Peyer's patch (tissue), 4 donors: ENCODE measurements around the gene SNRNP27. TPM values are rescaled to one million over a fixed set of nuclear protein-coding genes. Genes with fewer than 3 reads are reported as not detected.

Experiments
- DNase-seq, 3 donors: peaks; one replicate each; pipeline ENCODE4 v3.0.0-alpha.2; 2017 to 2019
- H3K27ac ChIP-seq, 4 donors: fragments of 200-600 bp; sonication (generic); one replicate each; pipeline ENCODE4 v1.5.1; 2016 to 2019
- H3K27me3 ChIP-seq, 2 donors: fragments of 200-600 bp; sonication (generic); one replicate each; pipeline ENCODE4 v1.5.1; 2019
- H3K36me3 ChIP-seq, 3 donors: fragments of 200-600 bp; sonication (generic); one replicate each; pipeline ENCODE4 v1.5.1; 2016 to 2019
- H3K4me1 ChIP-seq, 4 donors: fragments of 200-600 bp; sonication (generic); one replicate each; pipeline ENCODE4 v1.5.1; 2016 to 2019
- H3K4me3 ChIP-seq, 4 donors: fragments of 200-600 bp; sonication (generic); 1 replicate in 3 of 4; 2 replicates in 1 of 4; pipeline ENCODE4 v1.5.1; 2016 to 2019; ENCODE audit warnings: mild to moderate bottlenecking in 1 of 4
- H3K9me3 ChIP-seq, 4 donors: fragments of 200-600 bp; sonication (generic); one replicate each; pipeline ENCODE4 v1.5.1; 2016 to 2019; ENCODE audit warnings: mild to moderate bottlenecking in 1 of 4
- POLR2A ChIP-seq, 2 donors: fragments of 450-650 bp; IDR thresholded peaks; one replicate each; pipeline ENCODE4 v1.5.1; 2017; ENCODE audit warnings: antibody characterized with exemption in 2 of 2, mild to moderate bottlenecking in 2 of 2, moderate library complexity in 2 of 2
- total RNA-seq, 4 donors: library from RNA; depleted of rRNA; stranded (reverse); fragments of >200 nt; gene quantifications; one replicate each; pipeline ENCODE4 v1.1.0, GENCODE V29; 2016
- TF ChIP-seq, protein P1 (sequence below), 6 experiments: fragments of 450-650 bp in 4 of 6; fragments of 200-600 bp in 2 of 6; sonication (generic) in 1 of 6; IDR thresholded peaks; one replicate each; pipeline ENCODE4 v1.5.1; 2017 to 2019; ENCODE audit warnings: antibody characterized with exemption in 6 of 6, mild to moderate bottlenecking in 3 of 6, moderate library complexity in 1 of 6

SNRNP27 gene
- total RNA-seq, 4 donors from 2014 or later: 35.4 to 99.0 (median 53.7) TPM

DNA sequence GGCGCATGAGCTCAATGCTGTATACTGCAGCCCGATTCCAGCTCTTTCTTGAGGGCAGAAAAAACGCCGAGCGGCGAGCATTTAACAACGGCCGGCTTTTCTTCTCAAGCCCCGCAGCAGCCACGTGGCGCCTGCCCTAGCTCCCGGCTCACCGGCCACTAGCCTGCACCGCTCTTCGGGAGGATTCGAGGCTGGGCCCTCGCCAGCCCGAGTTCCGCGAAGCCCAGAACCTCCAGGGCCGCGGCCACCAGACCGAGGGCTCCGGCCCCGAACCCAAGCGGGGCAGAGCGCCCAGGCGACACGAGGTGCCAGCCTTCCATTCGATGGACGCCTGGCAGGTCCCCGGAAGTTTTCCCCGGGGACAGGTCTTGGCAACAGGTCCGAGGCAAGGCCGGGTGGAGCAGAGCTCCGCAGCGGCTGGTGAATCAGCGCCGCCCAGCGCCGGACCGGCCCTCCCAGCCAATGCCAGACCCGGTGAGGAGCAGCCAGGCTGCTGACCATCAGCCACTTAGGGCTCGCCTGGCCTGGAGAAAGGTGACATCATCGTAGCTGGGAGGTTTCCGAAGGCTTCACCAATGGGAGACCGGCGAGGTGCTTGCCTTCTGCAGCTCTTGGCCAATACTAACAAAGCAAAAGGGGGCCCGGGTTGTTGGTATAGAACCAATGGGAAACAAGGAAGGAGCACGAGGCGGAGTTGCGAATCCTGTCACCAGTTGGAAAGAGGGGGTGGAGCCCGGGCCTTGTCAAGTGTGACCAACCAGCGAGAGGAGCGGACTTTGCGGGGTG, 20.6 kb downstream of the SNRNP27 start:
- Histone ChIP-seq H3K27ac (peak overlapping the region; percentile 95 to 99 (median 98)), H3K9me3 (no peaks in the 10 kb centered on the region), H3K4me1 (peaks cover 0 to 12% (median 8%) of the 10 kb centered on the region in 4 donors), H3K27me3 (no peaks in the 10 kb centered on the region), H3K36me3 (peaks cover 0 to 38% (median 0%) of the 10 kb centered on the region in 3 donors), H3K4me3 (peak overlapping the region; percentile 59 to 83 (median 77))
- peak; percentile 97 to 100 (median 100) for DNase-seq
- TF ChIP-seq POLR2A (IDR thresholded peaks at IDR 0.05): peak; percentile 88 to 96
- TF ChIP-seq, protein P1, sequence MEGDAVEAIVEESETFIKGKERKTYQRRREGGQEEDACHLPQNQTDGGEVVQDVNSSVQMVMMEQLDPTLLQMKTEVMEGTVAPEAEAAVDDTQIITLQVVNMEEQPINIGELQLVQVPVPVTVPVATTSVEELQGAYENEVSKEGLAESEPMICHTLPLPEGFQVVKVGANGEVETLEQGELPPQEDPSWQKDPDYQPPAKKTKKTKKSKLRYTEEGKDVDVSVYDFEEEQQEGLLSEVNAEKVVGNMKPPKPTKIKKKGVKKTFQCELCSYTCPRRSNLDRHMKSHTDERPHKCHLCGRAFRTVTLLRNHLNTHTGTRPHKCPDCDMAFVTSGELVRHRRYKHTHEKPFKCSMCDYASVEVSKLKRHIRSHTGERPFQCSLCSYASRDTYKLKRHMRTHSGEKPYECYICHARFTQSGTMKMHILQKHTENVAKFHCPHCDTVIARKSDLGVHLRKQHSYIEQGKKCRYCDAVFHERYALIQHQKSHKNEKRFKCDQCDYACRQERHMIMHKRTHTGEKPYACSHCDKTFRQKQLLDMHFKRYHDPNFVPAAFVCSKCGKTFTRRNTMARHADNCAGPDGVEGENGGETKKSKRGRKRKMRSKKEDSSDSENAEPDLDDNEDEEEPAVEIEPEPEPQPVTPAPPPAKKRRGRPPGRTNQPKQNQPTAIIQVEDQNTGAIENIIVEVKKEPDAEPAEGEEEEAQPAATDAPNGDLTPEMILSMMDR (IDR thresholded peaks at IDR 0.05): peak in 4 of 6 experiments; percentile 11 to 43 (median 17)

DNA sequence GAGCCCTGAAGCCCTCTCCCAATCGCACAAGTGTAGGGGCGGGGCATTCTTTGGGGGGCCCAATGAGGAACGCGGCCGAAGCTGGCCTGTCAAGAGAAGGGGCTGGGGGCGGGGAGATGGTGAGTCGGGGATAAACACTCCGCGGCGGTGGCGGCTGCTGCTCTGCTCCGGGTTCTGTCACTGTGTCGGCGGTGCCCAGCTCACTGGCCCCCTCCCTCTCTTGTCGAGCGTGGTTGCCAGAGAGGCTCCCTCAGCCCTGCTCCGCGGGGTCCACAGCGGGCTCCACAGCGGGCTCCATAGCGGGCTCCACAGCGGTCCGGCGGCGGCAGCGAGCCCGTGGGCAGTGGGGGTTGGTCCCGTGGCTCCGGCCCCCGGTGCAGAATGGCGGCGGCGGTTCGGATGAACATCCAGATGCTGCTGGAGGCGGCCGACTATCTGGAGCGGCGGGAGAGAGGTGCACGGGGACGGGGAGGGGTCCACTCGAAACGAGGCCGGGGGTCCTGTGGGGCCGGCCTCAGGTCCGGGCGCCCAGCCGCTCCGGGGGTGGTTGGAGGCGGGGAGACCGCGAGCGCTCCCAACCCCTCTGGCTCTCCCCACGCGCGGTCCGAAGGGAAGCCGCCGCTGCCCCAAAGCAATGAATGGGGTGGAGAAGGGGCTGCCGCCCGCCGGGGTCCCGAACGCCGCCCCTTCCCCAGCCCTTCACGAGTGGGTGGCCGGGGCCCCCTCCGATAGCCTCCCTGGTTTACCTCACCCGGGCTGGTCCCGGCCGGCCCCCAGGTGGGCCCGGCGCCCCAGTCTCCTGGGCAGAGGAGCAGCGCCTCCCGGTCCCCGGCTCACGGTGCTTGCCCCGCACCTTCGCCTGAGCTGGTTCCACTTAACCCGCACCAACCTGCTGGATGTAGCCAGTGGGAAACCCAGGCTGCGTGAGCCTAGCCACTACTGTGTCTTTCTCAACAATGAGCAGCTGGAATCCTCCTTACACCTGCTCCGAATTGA, 21.5 kb downstream of the SNRNP27 start, which contains the start of gene MXD1:
Gene MXD1, plus strand, starts transcription at position 160 of the 996 bp plus-strand sequence. Its CDS starts 222 bp downstream, at position 382.
- Histone ChIP-seq H3K9me3 (no peaks in the 10 kb centered on the region), H3K27me3 (no peaks in the 10 kb centered on the region), H3K4me3 (peak within 1 kb of the TSS; percentile 83 to 94 (median 85)), H3K27ac (peak within 1 kb of the TSS; percentile 95 to 99 (median 98)), H3K4me1 (peaks cover 0 to 12% (median 8%) of the 10 kb centered on the region in 4 donors), H3K36me3 (peaks cover 0 to 38% (median 0%) of the 10 kb centered on the region in 3 donors)
- TF ChIP-seq, protein P1 (IDR thresholded peaks at IDR 0.05): no peak
- TF ChIP-seq POLR2A (IDR thresholded peaks at IDR 0.05): peak; percentile 97 to 99
- peak in 2 of 3 donors; percentile 22 to 100 for DNase-seq

DNA sequence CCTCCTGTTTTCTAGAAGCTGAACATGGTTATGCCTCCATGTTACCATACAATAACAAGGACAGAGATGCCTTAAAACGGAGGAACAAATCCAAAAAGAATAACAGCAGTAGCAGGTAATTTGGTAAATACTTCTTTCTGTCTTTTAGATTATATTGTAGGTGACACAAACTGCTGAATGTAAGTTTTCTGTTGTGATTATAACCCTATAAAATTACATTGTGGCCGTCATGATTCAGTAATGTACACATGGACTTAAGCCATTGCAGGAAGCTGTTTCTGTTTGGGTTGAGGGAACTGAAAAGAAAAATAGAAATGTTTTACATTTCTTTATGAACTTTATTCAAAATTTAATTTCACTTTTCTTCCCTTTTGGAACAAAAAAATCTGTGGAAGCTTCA, 22.4 kb downstream of the SNRNP27 start:
- DNase-seq: no peak
- Histone ChIP-seq H3K27me3 (no peaks in the 10 kb centered on the region), H3K27ac (peak overlapping the region in 3 of 4 donors; percentile 88 to 92 (median 92)), H3K4me3 (peak overlapping the region in 3 of 4 donors; percentile 83 to 94 (median 87)), H3K4me1 (peaks cover 0 to 12% (median 8%) of the 10 kb centered on the region in 4 donors), H3K36me3 (peaks cover 0 to 40% (median 0%) of the 10 kb centered on the region in 3 donors), H3K9me3 (no peaks in the 10 kb centered on the region)
- TF ChIP-seq POLR2A (IDR thresholded peaks at IDR 0.05): no peak
- TF ChIP-seq, protein P1 (IDR thresholded peaks at IDR 0.05): peak in 1 of 6 experiments; percentile 6

DNA sequence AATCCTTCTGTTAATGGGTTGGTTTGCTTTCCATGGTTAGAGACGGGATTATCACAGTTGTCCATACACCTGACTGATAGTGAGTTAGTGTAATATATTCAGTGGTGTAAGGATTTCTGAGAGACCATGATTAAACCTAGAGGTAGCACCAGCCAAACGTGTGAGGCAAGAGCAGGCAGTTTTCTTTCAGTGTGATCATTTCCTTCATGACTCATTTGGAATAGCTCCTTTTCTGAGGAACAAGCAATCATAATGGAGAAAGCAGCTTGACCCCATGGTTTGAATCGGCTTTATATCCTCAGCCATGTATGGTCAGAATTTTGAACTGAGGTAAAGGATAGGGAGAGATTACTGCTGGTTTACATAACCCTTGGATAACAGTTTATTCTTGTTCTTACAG, 24.1 kb downstream of the SNRNP27 start:
- H3K9me3 ChIP-seq: no peaks in the 10 kb centered on the region
- no peak for DNase-seq
- TF ChIP-seq, protein P1 (IDR thresholded peaks at IDR 0.05): no peak
- TF ChIP-seq POLR2A (IDR thresholded peaks at IDR 0.05): no peak

DNA sequence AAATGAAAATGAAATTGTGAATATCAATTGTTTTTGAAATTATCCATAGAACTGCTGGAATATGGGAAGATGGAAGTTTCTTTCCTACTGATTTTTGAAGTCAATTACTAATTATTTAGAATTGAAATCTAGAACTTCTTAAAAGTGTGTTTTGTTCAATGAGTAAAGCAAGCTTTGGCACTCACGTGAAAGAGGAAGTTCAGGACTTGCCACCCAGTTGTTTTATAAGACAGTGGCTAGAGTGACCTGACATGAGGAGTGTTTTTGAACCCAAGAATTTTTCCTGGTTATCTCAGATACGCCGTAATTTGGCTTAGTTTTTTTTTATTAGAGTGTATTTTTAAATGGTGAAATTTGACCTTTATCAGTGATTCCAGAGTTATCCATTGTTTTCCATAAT, 24.6 kb downstream of the SNRNP27 start:
- H3K4me3 ChIP-seq: peak overlapping the region in 1 of 4 donors; percentile 83
- DNase-seq: no peak
- peaks cover 0 to 59% (median 0%) of the 10 kb centered on the region in 3 donors for H3K36me3 ChIP-seq
- peak overlapping the region in 2 of 4 donors; percentile 54 to 59 for H3K27ac ChIP-seq
- peaks cover 0 to 10% (median 8%) of the 10 kb centered on the region in 4 donors for H3K4me1 ChIP-seq
- no peak for TF ChIP-seq POLR2A (IDR thresholded peaks at IDR 0.05)
- TF ChIP-seq, protein P1 (IDR thresholded peaks at IDR 0.05): no peak
- no peaks in the 10 kb centered on the region for H3K9me3 ChIP-seq
- H3K27me3 ChIP-seq: no peaks in the 10 kb centered on the region

More for the DNA sequence above, 24.1 kb downstream of the SNRNP27 start:
- H3K4me1 ChIP-seq: peaks cover 0 to 12% (median 8%) of the 10 kb centered on the region in 4 donors
- peaks cover 0 to 54% (median 0%) of the 10 kb centered on the region in 3 donors for H3K36me3 ChIP-seq
- no peaks in the 10 kb centered on the region for H3K27me3 ChIP-seq
- peak overlapping the region in 2 of 4 donors; percentile 83 to 87 for H3K4me3 ChIP-seq
- peak overlapping the region in 2 of 4 donors; percentile 54 to 59 for H3K27ac ChIP-seq
